Upper lobe of left lung (tissue), 4 donors: ENCODE data around the gene SCTR.

Experiments
- POLR2A ChIP-seq, 4 donors: fragments of 450-650 bp; IDR thresholded peaks; one replicate each; pipeline ENCODE4 v1.5.1; 2016 to 2017; ENCODE audit warnings: antibody characterized with exemption in 4 of 4, mild to moderate bottlenecking in 2 of 4
- TF ChIP-seq, protein P1 (sequence below), 6 experiments: fragments of 450-650 bp in 4 of 6; fragments of 200-600 bp in 2 of 6; sonication (generic) in 2 of 6; IDR thresholded peaks; one replicate each; pipeline ENCODE4 v1.5.1; 2016 to 2019; ENCODE audit warnings: antibody characterized with exemption in 6 of 6

DNA sequence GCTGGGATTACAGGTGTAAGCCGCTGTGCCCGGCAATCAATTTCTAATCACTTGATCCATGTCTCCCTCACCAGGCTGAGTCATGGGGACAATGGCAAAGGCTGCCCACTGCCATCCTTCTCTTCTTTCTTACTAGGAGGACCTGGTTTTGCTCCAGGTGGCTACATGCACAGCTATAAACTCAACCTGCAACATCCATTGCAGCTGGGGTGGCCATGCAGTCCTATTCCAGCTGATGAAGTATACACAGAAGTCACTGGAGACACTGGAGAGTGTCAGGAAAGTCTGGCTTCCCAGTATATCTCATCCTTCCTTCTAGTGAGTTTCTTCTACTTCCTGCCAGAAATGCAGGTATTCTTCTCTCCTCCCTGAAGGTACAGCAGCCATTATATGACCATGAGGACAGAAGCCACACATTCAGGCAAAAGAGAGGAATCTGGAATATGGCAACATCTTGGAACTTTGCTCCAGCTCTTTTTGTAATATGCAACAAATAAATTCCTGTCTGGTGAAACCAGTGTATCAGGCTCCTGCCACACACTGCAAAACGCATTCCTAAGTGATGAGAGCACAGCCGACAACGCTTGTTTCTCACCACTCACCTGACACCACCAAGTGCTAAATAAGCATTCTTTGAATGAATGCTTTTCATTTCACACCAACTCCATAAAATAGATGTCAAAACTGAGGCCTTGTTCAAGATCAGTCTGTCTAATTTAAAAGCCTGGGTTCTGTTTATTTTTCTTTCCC, 32.3 kb downstream of the SCTR start:
- TF ChIP-seq, protein P1, sequence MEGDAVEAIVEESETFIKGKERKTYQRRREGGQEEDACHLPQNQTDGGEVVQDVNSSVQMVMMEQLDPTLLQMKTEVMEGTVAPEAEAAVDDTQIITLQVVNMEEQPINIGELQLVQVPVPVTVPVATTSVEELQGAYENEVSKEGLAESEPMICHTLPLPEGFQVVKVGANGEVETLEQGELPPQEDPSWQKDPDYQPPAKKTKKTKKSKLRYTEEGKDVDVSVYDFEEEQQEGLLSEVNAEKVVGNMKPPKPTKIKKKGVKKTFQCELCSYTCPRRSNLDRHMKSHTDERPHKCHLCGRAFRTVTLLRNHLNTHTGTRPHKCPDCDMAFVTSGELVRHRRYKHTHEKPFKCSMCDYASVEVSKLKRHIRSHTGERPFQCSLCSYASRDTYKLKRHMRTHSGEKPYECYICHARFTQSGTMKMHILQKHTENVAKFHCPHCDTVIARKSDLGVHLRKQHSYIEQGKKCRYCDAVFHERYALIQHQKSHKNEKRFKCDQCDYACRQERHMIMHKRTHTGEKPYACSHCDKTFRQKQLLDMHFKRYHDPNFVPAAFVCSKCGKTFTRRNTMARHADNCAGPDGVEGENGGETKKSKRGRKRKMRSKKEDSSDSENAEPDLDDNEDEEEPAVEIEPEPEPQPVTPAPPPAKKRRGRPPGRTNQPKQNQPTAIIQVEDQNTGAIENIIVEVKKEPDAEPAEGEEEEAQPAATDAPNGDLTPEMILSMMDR (IDR thresholded peaks at IDR 0.05) = no peak
- TF ChIP-seq POLR2A (IDR thresholded peaks at IDR 0.05) = no peak
